NCI-H1417 (cell line): ENCODE measurements around the gene PUS10.
"Not testable (repeated sequence)": the region's sequence is repeated elsewhere in the genome, so short reads cannot be mapped to it uniquely, and the experiment has no call there.

Experiments used
- DNase-seq, 3 experiments: peaks; one replicate each; lab custom pipeline; 2025; lab: John Stamatoyannopoulos, UW

Gene PUS10

GRCh38 chr2:61012303-61012702, 5.8 kb downstream of the PUS10 start:
- DNase-seq: not testable (repeated sequence)

- no peak for DNase-seq
Observed at GRCh38 chr2:61011678-61012077, 6.4 kb downstream of the PUS10 start.

- no peak for DNase-seq
Observed at GRCh38 chr2:61009355-61009754, 8.7 kb downstream of the PUS10 start.

GRCh38 chr2:61006486-61007105, 11.5 kb downstream of the PUS10 start:
- DNase-seq: no peak

- no peak for DNase-seq
Observed at GRCh38 chr2:61005736-61006135, 12.3 kb downstream of the PUS10 start.

- DNase-seq: peak; percentile 30 to 82 (median 66)
Observed at GRCh38 chr2:60998628-60999545, 19.2 kb downstream of the PUS10 start.

GRCh38 chr2:60994131-60994530, 23.9 kb downstream of the PUS10 start:
- DNase-seq: no peak

- DNase-seq: no peak
Observed at GRCh38 chr2:60992985-60993392, 25.1 kb downstream of the PUS10 start.

- DNase-seq: no peak
Observed at GRCh38 chr2:60991644-60992043, 26.4 kb downstream of the PUS10 start.

- DNase-seq: no peak
Observed at GRCh38 chr2:60989259-60989658, 28.8 kb downstream of the PUS10 start.

- DNase-seq: not testable (repeated sequence)
Observed at GRCh38 chr2:60987656-60988055, 30.4 kb downstream of the PUS10 start.

- no peak for DNase-seq
Observed at GRCh38 chr2:60987041-60987440, 31.0 kb downstream of the PUS10 start.

GRCh38 chr2:60984720-60985119, 33.3 kb downstream of the PUS10 start:
- no peak for DNase-seq

GRCh38 chr2:60982066-60982465, 36.0 kb downstream of the PUS10 start:
- DNase-seq: not testable (repeated sequence)

GRCh38 chr2:60980071-60980815, 37.8 kb downstream of the PUS10 start:
- no peak for DNase-seq

GRCh38 chr2:60979231-60979630, 38.8 kb downstream of the PUS10 start:
- DNase-seq: no peak

GRCh38 chr2:60977562-60977895, 40.5 kb downstream of the PUS10 start:
- no peak for DNase-seq

GRCh38 chr2:60976875-60977561, 41.0 kb downstream of the PUS10 start:
- DNase-seq: no peak

- no peak for DNase-seq
Observed at GRCh38 chr2:60976256-60976850, 41.7 kb downstream of the PUS10 start.

- no peak for DNase-seq
Observed at GRCh38 chr2:60974652-60975051, 43.4 kb downstream of the PUS10 start.

- DNase-seq: no peak
Observed at GRCh38 chr2:60973705-60974104, 44.4 kb downstream of the PUS10 start.
